DMS114 treated with DMSO at 0.1 percent for 48 hours (cell line): ENCODE results near the gene EFNA3.
"Not testable (repeated sequence)": the region's sequence is repeated elsewhere in the genome, so short reads cannot be mapped to it uniquely, and the experiment has no call there.

Experiments used
- DNase-seq: peaks from one replicate; lab custom pipeline; 2025; ENCODE audit not compliant: unreplicated experiment; lab: John Stamatoyannopoulos, UW

The EFNA3 gene

DNA sequence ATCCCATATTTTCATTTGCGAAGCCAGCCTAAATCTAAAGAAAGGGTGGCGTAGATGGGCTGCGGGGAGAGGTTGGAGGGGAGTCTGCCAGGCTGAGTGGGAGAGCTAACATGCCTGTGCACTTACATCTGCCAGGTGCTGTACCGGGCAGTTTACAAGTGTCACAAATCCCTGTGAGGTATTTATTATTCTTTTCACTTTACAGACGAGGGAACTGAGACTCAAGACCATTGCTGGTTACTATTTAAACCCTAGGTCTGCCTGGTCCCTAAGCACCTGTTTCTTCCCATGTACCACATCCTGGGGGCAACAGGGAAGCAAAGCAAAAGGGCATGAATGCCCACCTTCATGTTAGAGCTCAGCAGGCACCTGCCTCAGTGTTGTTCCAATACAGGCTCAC, 29.7 kb downstream of the EFNA3 start:
- no peak for DNase-seq

DNA sequence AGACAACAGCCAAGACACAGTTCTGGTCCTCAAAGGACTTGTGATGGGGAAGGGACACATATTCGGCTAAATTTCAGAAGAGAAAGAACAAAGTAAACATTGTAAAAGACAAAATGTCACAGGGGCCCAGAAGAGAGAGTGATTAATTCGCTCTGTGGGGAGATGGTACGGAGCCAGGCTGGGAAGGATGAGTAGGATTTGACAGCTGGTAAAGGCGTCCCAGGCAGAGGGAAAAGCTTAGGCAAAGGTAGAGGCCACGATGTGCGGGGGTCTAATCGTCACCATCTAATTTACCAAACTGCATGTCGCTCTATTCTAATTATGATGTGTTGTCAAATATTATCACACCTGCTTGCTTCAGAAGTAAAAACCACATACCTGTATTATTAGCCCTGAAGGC, 31.7 kb downstream of the EFNA3 start:
- DNase-seq, result no peak

- DNase-seq, result no peak
Measured at GRCh38 chr1:155110826-155111225, 32.2 kb downstream of the EFNA3 start.

- DNase-seq, result no peak
Measured at GRCh38 chr1:155113450-155113980, 34.9 kb downstream of the EFNA3 start.

GRCh38 chr1:155116113-155116764, 37.6 kb downstream of the EFNA3 start:
- DNase-seq, result no peak

DNA sequence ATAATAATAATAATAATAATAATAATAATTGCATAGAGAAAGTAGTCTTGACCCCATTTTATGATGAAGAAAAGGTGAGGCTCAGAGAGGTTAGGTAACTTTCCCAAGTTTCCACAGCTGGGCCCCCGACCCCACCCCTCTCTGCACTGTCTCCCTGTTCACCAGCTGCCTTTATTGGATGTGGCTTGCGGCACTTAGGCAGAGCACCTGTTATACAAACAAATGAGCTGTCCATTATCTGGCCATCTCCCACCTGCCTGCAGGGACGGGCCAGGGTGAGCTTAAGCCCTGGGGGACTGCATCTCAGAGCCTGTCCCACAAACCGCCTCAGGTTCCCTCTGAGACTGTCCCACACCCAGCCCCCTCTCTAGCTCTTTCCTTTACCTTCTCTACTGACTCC, 39.0 kb downstream of the EFNA3 start:
- DNase-seq, result no peak

- DNase-seq, result not testable (repeated sequence)
Measured at GRCh38 chr1:155118090-155118489, 39.5 kb downstream of the EFNA3 start.

- DNase-seq, result no peak
Measured at GRCh38 chr1:155120253-155120652, 41.6 kb downstream of the EFNA3 start.

- DNase-seq, result no peak
Measured at GRCh38 chr1:155121249-155121648, 42.6 kb downstream of the EFNA3 start.

- DNase-seq, result no peak
Measured at GRCh38 chr1:155122308-155122707, 43.7 kb downstream of the EFNA3 start.

DNA sequence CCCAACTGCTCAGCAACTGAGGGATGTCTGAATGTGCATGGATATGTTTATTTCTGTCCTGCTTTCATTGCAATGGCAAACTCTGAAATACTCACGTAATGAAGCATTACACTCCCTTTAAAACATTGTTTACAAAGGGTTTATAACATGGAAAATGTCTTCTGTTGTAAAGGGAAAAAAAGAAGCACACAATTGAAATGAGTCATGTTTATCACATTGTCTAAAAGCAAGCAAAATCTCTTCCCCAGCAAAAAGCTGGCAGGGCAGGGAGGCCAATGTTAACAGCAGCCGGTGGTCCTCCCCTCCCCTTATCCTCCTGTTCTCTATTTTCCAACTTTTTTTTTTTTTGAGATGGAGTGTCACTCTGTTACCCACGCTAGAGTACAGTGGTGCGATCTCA, 45.2 kb downstream of the EFNA3 start:
- no peak for DNase-seq

- DNase-seq, result no peak
Measured at GRCh38 chr1:155124503-155125463, 46.1 kb downstream of the EFNA3 start.

DNA sequence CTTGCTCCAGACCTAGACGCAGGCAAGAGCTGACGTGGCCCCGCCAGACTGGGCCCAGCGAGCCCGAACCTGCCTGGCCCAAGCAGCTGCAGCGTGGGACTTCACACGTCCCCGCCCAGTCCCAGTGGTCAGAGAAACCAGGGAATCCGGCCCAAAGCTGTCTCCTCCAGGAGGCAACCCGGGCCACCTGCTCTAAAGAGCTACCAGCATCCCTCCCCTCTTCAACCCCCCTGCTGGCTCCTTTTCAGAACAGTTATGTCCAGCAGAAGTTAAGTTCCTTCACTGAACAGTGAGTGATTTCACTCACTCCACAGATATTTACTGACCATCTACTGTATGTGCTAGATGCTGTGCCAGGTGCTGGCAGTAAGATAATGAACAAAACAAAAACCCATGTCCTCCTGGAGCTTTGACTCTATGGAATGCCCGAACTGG, 46.9 kb downstream of the EFNA3 start:
- DNase-seq, result no peak

GRCh38 chr1:155125946-155126555, 47.4 kb downstream of the EFNA3 start:
- no peak for DNase-seq

DNA sequence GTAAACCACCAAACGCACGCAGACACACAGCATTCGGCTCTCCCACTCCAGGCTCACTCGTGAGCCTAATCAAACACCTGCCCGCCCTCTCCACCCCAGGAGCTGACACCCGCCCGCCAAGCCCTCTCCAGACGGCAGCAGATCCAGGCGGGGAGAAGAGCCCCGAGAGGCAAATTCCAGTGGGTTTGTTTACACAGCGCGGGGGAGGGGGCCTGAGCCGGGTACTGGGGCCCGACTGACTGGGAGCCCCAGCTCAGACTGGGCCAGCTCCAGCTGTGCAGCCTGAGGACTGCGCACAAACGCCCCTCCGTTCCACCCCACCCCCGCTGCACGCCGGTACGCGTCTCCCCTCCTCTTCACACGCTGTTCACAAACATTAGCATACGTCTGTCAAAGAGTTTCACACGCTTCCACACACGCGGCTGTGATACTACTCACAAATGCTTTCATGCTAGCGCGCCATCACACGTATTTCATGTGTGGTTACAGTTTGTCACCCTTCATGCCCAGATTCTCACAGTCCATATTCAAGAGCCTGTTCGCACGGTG, 48.0 kb downstream of the EFNA3 start:
- DNase-seq, result no peak

- peak; percentile 39 for DNase-seq
Measured at GRCh38 chr1:155127105-155127966, 48.7 kb downstream of the EFNA3 start, which contains the start of gene EFNA1. Gene EFNA1, plus strand, starts transcription at chr1:155127876. Its CDS starts 102 bp downstream, at chr1:155127978.

DNA sequence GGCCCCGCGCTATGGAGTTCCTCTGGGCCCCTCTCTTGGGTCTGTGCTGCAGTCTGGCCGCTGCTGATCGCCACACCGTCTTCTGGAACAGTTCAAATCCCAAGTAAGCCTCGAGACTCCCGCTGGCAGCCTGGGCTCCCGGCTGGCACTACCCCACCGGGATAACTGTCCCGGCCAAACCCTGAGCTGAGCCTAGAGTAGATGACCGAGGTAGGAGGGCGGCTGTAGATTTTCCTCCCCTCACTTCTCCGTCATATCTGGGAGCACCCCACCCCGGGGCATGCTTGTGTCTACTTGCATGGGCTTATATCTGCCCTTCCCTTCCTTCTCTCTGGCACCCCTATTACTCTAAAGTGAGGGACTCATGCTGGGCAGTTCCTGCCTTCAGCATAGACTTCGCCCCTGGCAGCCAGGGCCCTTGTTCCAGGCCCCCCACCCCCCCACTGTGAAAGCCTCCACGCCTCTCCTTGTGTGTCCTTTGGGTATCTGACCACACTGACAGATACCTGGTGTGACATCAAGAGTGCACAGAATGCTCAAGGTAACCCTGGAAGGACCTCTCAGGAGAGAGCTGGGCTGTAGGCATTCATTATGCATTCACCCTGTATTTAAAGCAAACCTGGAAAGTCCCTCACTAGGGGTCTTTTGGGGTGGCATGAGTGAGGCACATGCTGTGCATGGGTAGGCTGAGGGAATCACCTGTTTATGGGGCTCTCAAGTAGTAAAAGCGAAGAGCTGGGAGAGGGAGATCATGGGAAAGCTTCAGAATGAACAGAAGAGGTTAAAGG, 49.5 kb downstream of the EFNA3 start:
- DNase-seq, result no peak

GRCh38 chr1:155128755-155129473, 50.3 kb downstream of the EFNA3 start:
- DNase-seq, result no peak
